Stimulated activated CD8-positive, alpha-beta memory T cell treated with anti-CD3 and anti-CD28 coated beads, Interleukin-2, amount 100 ng/mL, for 1 hour (primary cell): ENCODE results near the gene RBBP4.
"Not testable (repeated sequence)": the region's sequence is repeated elsewhere in the genome, so short reads cannot be mapped to it uniquely, and the experiment has no call there.

Experiments
- DNase-seq, 2 donors: peaks; one replicate each; pipeline ENCODE4 v3.0.0-alpha.2; 2020; ENCODE audit warnings: low read depth in 2 of 2

Gene RBBP4

DNA sequence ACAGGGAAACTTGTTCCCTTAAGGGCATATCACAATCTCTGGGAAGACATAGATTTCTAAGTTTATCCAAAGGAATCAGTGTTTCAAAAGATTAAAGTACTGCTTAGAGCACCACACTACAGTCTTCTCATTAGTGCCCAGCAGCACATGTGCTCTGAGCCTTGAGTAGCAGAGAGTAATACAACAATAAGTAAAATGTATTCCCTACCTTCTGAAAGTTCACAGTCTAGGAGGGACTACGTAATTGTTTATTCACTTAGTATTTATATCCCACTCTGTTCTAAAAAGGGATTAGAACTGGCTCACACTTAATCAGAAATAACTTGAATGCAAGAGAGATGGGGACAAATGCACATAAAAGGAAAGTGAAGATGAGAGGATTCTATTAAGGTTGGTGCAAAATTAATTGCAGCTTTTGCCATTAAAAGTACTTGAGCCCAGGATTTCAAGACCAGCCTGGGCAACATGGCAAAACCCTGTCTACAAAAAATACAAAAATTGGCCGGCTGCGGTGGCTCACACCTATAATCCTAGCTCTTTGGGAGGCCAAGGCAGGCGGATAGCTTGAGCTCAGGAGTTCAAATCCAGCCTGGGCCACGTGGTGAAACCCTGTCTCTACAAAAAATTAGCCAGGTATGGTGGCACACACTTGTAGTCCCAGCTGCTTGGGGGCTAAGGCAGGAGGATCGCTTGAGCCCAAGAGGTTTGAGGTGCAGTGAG is 42.6 kb downstream of the RBBP4 start:
- DNase-seq, result no peak

DNA sequence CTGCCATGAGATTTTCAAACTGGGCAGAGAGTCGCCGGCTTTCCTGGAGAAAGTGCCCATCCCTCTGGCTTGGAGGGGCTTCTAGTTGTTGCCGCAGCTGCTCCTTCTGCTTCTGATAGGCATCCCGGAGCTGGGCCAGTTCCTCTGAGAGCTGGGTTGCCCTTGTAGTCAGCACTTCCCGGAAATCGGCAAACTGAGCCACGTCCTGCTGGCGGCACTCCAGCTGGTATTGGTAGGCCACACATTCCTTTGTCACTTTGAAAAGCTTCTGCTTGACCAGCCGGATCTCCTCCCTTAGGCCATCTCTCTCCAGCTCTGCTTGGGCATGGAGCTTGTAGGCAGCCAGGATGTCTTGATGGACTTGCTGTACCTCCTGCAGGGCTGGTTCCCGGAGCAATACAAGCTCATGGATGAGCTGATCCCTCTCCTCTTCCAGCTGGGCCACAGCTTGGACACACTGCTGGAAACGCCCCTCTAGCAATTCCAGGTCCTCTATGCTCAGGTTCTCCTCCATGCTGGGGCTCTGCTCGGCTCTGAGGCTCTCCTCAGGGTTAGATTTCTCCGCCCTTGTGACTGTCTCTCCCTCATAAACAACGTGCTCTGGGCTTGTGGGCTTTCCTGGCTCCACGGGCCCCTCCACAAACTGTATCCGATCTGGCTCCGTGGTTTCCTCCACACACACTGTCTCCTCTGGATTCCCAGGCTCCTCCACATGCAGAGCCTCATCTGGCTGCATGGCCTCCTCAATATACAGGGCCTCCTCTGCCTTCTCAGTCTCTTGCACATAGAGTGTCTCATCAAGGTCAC is 44.3 kb downstream of the RBBP4 start:
- no peak for DNase-seq

- no peak for DNase-seq
Measured at GRCh38 chr1:32696041-32696440, 45.0 kb downstream of the RBBP4 start.

- DNase-seq, result not testable (repeated sequence)
Measured at GRCh38 chr1:32696996-32697395, 46.0 kb downstream of the RBBP4 start.

DNA sequence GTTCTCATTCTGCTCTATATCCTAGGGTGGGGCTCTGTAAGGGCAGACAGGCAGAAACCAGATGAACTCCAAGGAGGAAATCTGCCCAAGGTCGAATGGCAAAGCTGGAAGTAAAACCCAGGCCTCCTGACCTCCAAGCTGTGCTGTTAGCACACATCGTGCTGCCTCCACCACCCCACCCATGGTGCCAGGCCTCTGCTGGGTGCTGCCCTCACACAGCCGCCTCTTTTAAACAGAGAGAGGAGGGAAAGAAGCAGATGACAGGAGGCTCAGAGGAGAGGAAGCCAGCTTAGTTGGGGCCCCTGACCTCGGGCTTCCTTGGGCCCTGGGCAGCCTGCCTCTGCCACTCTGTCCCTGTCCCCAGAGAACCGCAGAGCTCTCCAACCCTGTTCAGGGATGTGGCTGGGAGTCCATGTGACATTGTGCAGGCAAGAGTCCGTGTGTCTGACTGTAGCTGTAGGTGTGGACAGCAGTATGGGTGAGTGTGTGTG is 50.5 kb downstream of the RBBP4 start:
- no peak for DNase-seq

DNA sequence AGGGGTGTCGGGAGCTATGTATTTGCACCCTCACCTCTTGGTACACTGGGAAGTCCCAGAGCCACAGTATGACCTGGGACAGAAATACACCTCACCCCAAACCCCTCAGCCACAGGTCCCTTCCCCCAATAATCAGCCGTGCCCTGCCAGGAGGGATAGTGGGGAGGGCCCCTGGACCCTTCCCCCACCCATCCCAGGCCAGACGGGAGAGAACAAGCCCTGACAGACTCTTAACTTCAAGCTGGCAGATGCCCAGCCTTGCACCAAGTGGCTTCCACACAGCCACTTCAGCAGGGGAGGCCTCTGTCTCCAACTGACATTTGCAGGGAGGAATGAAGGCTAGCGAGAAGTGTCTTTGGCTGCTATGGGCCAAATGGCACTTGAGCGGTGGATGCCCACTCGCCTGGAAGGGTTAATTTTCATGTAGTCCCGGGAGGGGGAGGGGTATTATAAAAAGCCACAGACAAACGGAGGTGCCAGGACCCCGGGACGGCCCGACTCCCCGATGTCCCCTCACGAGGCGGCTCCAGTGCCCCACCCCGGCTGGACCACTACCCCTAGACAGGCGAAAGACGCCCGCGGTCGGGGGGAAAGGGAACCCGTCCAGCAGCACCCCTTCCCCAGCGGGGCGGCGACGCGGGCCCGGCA is 51.1 kb downstream of the RBBP4 start:
- no peak for DNase-seq

- no peak for DNase-seq
Measured at GRCh38 chr1:32702599-32703478, 51.8 kb downstream of the RBBP4 start, which contains the start of gene SYNC. SYNC (minus strand) TSS chr1:32702770; CDS start chr1:32702660, 110 bp downstream.

DNA sequence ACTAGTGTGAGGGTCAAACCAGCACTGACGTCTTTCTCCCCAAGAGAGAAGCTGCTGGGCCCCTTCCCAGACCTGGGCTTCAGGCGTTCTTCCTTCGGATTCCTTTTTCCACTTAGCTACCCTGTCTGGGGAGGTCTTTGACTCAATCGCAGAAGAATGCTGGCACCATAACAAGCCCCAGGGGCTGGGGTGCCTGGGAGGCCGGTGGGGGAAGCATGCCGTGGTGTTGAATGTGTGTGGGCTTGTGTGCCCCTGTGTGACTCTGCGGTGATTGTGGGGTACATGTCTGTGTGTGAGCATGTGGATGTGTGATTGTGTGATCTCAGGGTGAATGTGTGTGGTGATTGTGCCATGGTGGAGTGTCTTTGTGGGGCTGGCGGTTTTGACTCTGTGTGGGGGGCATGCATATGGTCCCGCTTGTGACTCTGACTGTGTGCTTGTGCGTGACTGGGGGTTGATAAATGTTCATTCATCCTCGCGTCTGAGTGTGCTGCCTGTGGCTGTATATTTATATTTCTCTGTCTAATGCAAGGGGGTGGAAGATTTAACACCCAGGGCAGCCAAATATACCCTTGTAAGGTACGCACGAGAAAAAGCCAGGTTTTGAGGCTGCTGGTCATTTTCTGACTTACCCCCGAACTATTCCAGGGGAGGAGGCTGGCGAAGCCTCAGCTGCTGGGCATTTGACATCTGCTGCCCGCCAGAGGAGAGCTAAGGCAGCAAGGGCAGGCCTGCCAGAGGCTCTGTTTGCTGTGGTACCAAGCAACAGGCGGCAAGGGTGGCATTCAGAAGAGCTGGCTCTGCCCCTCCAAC is 52.7 kb downstream of the RBBP4 start:
- no peak for DNase-seq

DNA sequence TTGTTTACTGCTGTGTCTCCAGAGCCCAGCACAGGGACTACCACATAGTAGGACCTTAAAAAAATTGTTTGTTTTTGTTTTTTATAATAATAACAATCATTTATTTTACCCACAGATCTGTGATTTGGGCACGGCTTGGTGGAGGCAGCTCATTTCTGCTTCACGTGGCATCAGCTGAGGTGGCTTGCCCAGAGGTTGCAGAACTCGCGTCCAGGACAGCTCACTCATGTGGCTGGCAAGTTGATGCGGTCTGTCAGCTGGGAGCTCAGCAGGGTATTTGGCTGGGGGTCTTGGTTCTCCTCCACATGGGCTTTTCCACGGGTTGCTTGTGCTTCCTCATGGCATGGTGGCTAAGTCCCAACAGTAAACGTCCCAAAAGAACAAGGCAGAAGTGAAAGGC is 54.5 kb downstream of the RBBP4 start:
- no peak for DNase-seq

DNA sequence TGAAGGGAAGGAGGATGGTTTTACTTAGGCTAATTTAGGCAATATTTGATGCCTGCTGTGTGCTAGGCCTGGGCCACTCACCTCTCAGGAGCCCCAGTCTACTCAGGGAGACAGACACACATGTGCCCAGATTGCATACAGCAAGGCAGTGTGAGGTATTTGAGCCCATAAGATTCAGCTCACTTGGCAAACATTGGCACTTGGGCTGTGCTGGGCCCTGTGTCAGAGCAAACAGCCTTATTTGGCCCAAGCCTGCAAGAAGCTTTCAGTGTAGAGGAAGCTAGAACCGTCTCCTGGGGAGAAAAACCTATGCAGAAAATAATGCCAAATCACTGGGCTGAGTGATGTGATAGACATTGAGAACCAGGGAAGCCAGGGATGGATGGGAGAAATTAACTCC is 55.5 kb downstream of the RBBP4 start:
- DNase-seq, result no peak

DNA sequence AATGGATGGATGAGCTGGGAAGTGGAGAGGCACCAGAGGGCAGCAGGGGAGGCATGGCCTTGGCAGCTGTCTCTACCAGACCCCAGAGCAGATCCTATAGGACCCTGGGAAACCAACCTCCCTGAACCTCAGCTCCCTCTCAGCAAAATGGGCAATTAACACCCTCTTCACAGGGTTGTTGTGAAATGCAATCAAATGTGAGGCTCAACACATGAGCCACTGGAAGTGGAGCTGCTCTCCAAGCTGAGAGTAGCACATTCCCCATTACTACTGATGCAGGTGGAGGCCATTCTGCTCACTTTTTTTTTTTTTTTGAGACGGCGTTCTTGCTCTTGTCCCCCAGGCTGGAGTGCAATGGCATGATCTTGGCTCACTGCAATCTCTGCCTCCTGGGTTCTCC is 58.1 kb downstream of the RBBP4 start:
- DNase-seq, result no peak

DNA sequence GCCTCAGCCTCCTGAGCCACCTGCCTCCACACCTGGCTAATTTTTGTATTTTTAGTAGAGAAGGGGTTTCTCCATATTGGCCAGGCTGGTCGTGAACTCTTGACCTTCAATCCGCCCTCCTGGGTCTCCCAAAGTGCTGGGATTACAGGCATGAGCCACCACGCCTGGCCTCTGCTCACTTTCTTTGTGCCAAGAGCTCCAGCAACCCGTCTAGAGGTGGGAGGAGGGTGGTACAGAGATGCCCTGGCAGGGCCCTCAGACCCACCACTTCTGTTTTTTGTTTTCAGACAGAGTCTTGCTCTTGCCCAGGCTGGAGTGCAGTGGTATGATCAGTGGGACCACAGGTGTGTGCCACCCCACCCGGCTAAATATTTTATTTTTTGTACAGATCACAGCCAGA is 58.5 kb downstream of the RBBP4 start:
- no peak for DNase-seq

- not testable (repeated sequence) for DNase-seq
Measured at GRCh38 chr1:32711221-32711620, 60.2 kb downstream of the RBBP4 start.

DNA sequence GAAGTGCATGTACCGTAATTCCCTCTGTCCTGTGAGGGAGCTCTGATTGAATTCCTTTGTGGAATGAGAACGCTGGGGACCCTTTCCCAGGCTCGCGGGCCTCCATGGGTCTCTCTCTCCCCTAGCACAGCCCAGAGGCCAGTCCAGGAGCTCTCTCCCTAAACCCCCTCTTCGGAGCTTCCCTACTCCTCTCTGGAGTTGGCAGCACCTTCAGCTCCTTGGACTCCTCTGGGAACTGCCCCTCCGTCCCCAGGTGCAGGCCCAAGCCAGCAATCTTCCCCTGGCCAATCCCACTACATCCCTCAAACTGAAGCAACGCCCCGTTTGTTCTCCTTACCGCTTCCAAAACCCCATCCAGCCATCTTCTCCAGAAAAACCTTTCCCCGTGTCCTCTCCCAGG is 62.1 kb downstream of the RBBP4 start:
- no peak for DNase-seq

GRCh38 chr1:32714277-32714676 is 63.3 kb downstream of the RBBP4 start:
- no peak for DNase-seq

GRCh38 chr1:32715901-32716311 is 64.9 kb downstream of the RBBP4 start:
- DNase-seq, result no peak

GRCh38 chr1:32716312-32717148 is 65.5 kb downstream of the RBBP4 start:
- DNase-seq, result peak in 1 of 2 donors; percentile 9

- no peak for DNase-seq
Measured at GRCh38 chr1:32717503-32717902, 66.5 kb downstream of the RBBP4 start.

- DNase-seq, result no peak
Measured at GRCh38 chr1:32718036-32718435, 67.0 kb downstream of the RBBP4 start.

- DNase-seq, result no peak
Measured at GRCh38 chr1:32718527-32718926, 67.5 kb downstream of the RBBP4 start.
